HG02943 (cell line): ENCODE results near the gene SMURF1.

Experiments used
- ATAC-seq: cut with Tn5 transposase; IDR thresholded peaks from one replicate; pipeline ENCODE4 v1.9.1; 2021; ENCODE audit warnings: mild to moderate bottlenecking, low read depth, moderate library complexity; ENCODE audit not compliant: unreplicated experiment

Gene SMURF1

GRCh38 chr7:99011706-99012404 is 132.1 kb downstream of the SMURF1 start:
- ATAC-seq: no peak

GRCh38 chr7:99011341-99011705 is 132.6 kb downstream of the SMURF1 start:
- no peak for ATAC-seq

- ATAC-seq: no peak
These were observed 133.6 kb downstream of the SMURF1 start for GRCh38 chr7:99010281-99010680.

GRCh38 chr7:99008921-99009530 is 134.9 kb downstream of the SMURF1 start:
- ATAC-seq: no peak

- no peak for ATAC-seq
These were observed 135.7 kb downstream of the SMURF1 start for GRCh38 chr7:99008181-99008631.

- ATAC-seq: no peak
These were observed 137.0 kb downstream of the SMURF1 start for GRCh38 chr7:99006739-99007424.

GRCh38 chr7:99005776-99006175 is 138.1 kb downstream of the SMURF1 start:
- ATAC-seq: no peak

- no peak for ATAC-seq
These were observed 139.0 kb downstream of the SMURF1 start for GRCh38 chr7:99004781-99005500.

GRCh38 chr7:99004216-99004615 is 139.7 kb downstream of the SMURF1 start:
- no peak for ATAC-seq

- ATAC-seq: no peak
These were observed 140.5 kb downstream of the SMURF1 start for GRCh38 chr7:99003419-99003818.

GRCh38 chr7:99002827-99003212 is 141.1 kb downstream of the SMURF1 start:
- ATAC-seq: no peak

- no peak for ATAC-seq
These were observed 141.6 kb downstream of the SMURF1 start for GRCh38 chr7:99002148-99002826.

GRCh38 chr7:99001482-99002147 is 142.3 kb downstream of the SMURF1 start:
- ATAC-seq: no peak

- no peak for ATAC-seq
These were observed 142.9 kb downstream of the SMURF1 start for GRCh38 chr7:99000904-99001465.

GRCh38 chr7:99000196-99000903 is 143.6 kb downstream of the SMURF1 start:
- ATAC-seq: no peak

GRCh38 chr7:98998821-98999725 is 144.8 kb downstream of the SMURF1 start:
- ATAC-seq: no peak

- no peak for ATAC-seq
These were observed 146.1 kb downstream of the SMURF1 start for GRCh38 chr7:98997846-98998245.

GRCh38 chr7:98996150-98996552 is 147.8 kb downstream of the SMURF1 start:
- no peak for ATAC-seq
